ENCODE measurements around the gene DLX6. TPM values are rescaled to one million over a fixed set of nuclear protein-coding genes. Genes with fewer than 3 reads are reported as not detected.

DLX6 gene
- total RNA-seq, 1 experiment from 2014 or later, result 17.9 TPM

GRCh38 chr7:96993980-96994379, 11.4 kb upstream of the DLX6 start:
- Histone ChIP-seq H3K36me3 (ENCODE audit: insufficient read depth, low read length, poor library complexity, severe bottlenecking) (no peaks in the 10 kb centered on the region), H3K4me3 (ENCODE audit: low read depth, low read length, poor library complexity, severe bottlenecking) (no peak overlapping the region), H3K4me1 (ENCODE audit: insufficient read depth, low read length, poor library complexity, severe bottlenecking) (peaks cover 18% of the 10 kb centered on the region), H3K27ac (ENCODE audit: low read depth, low read length, poor library complexity, severe bottlenecking) (no peak overlapping the region), H3K27me3 (replicated peaks; ENCODE audit: insufficient read depth, low read depth, low read length, poor library complexity) (no peaks in the 10 kb centered on the region), H3K9me3 (ENCODE audit: low read depth, low read length, poor library complexity, severe bottlenecking) (no peaks in the 10 kb centered on the region)
- no TSS peak for BruUV-seq (replicated peaks)
- intact Hi-C loops (cut with micrococcal nuclease; ENCODE audit: unreplicated experiment), result no loop called here
- TF ChIP-seq, protein P1, sequence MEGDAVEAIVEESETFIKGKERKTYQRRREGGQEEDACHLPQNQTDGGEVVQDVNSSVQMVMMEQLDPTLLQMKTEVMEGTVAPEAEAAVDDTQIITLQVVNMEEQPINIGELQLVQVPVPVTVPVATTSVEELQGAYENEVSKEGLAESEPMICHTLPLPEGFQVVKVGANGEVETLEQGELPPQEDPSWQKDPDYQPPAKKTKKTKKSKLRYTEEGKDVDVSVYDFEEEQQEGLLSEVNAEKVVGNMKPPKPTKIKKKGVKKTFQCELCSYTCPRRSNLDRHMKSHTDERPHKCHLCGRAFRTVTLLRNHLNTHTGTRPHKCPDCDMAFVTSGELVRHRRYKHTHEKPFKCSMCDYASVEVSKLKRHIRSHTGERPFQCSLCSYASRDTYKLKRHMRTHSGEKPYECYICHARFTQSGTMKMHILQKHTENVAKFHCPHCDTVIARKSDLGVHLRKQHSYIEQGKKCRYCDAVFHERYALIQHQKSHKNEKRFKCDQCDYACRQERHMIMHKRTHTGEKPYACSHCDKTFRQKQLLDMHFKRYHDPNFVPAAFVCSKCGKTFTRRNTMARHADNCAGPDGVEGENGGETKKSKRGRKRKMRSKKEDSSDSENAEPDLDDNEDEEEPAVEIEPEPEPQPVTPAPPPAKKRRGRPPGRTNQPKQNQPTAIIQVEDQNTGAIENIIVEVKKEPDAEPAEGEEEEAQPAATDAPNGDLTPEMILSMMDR (conservative IDR thresholded peaks at IDR 0.05; ENCODE audit: low read depth, low read length), result no peak
- TF ChIP-seq EZH2 (IDR thresholded peaks at IDR 0.05; ENCODE audit: borderline replicate concordance, low read depth, low read length, poor library complexity, severe bottlenecking), result no peak
- ChIA-PET CTCF (no interaction called here), POLR2A (ENCODE audit: low non-redundant PET) (no interaction called here)
- DNase-seq (ENCODE audit: low spot score), result no peak

DNA sequence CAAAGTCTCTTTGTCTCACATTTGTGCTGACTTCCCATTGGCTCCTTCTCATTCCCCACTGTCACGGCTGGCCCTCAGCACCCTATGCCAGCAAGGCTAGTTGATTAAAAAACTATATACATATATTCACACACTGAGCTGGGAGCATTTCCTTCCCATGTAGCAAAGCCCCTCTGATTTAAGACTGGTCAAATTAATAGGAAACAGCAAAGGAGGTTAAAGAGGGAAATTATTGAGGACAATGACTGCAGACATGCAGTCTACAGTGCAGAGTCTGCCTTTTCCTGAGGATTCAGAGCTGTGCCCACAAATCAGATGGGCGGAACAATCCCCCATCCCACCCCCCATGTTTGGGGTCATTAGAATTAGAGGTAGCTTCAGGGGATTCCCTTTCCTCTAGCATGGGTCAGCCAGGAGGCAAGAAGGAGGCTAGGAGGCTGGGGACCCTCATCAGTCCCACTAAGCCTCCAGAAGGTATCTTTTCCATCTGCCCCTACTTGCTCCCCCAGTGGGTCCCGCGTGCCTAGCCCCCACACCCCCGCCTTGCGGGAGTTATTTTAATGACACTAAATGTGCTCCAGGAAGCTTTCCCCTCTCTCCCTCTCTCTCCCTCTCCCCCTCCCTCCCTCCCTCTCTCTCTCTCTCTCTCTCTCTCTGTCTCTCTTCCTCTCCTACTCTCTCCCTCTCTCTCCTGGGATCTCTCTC, 9.8 kb upstream of the DLX6 start:
- TF ChIP-seq, protein P1 (conservative IDR thresholded peaks at IDR 0.05; ENCODE audit: low read depth, low read length), result no peak
- no peak for TF ChIP-seq EZH2 (IDR thresholded peaks at IDR 0.05; ENCODE audit: borderline replicate concordance, low read depth, low read length, poor library complexity, severe bottlenecking)
- H3K27me3 ChIP-seq (replicated peaks; ENCODE audit: insufficient read depth, low read depth, low read length, poor library complexity), result no peaks in the 10 kb centered on the region
- ChIA-PET CTCF (no interaction called here), POLR2A (ENCODE audit: low non-redundant PET) (no interaction called here)
- H3K27ac ChIP-seq (ENCODE audit: low read depth, low read length, poor library complexity, severe bottlenecking), result no peak overlapping the region
- peak overlapping the region; percentile 30 for H3K4me3 ChIP-seq (ENCODE audit: low read depth, low read length, poor library complexity, severe bottlenecking)
- no peaks in the 10 kb centered on the region for H3K36me3 ChIP-seq (ENCODE audit: insufficient read depth, low read length, poor library complexity, severe bottlenecking)
- no peak for DNase-seq (ENCODE audit: low spot score)
- H3K9me3 ChIP-seq (ENCODE audit: low read depth, low read length, poor library complexity, severe bottlenecking), result no peaks in the 10 kb centered on the region
- intact Hi-C loops (cut with micrococcal nuclease; ENCODE audit: unreplicated experiment), result no loop called here
- peaks cover 18% of the 10 kb centered on the region for H3K4me1 ChIP-seq (ENCODE audit: insufficient read depth, low read length, poor library complexity, severe bottlenecking)
- BruUV-seq (replicated peaks), result no TSS peak

DNA sequence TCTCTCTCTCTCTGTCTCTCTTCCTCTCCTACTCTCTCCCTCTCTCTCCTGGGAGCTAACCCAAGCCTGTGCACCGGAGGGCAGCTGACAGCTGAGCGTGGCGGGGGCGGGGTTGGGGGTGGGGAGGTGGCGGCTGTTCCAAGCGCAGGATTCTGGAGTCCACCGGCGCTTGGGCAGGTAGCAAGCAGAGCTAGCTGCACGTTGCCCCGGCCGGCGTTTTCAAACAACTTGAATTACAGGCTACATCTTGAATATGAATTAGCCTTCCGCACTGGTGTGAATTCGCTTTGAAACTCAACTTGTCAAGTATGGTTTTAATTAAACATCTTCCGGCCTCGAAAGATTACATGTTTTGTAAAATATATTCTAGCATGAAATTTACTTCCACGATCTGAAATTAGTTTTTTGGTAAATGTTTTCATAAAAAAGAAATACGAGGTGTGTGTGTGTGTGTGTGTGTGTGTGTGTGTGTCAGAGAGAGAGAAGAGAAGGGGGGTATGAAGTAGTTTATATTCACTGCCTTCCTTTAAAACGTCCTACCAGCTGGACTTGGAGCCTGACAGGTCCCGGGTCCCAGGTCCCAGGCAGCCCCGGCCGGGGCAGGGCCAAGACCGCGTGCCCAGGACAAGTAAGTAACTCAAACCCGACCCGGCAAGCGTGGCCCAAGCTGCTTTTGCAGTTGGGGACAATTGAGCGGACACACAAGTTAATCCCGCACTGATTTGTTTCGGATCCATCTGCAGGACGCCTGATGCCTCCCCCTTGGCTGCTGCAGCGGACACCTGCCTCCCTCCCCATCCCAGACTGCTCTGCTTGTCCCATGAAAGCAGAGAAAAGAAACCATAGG, 9.0 kb upstream of the DLX6 start:
- Histone ChIP-seq H3K27ac (ENCODE audit: low read depth, low read length, poor library complexity, severe bottlenecking) (no peak overlapping the region), H3K36me3 (ENCODE audit: insufficient read depth, low read length, poor library complexity, severe bottlenecking) (no peaks in the 10 kb centered on the region), H3K4me1 (ENCODE audit: insufficient read depth, low read length, poor library complexity, severe bottlenecking) (peaks cover 18% of the 10 kb centered on the region), H3K4me3 (ENCODE audit: low read depth, low read length, poor library complexity, severe bottlenecking) (peak overlapping the region; percentile 30), H3K9me3 (ENCODE audit: low read depth, low read length, poor library complexity, severe bottlenecking) (no peaks in the 10 kb centered on the region), H3K27me3 (replicated peaks; ENCODE audit: insufficient read depth, low read depth, low read length, poor library complexity) (no peaks in the 10 kb centered on the region)
- TF ChIP-seq, protein P1 (conservative IDR thresholded peaks at IDR 0.05; ENCODE audit: low read depth, low read length), result no peak
- no peak for TF ChIP-seq EZH2 (IDR thresholded peaks at IDR 0.05; ENCODE audit: borderline replicate concordance, low read depth, low read length, poor library complexity, severe bottlenecking)
- ChIA-PET POLR2A (ENCODE audit: low non-redundant PET) (no interaction called here), CTCF (no interaction called here)
- DNase-seq (ENCODE audit: low spot score), result peak; percentile 60
- BruUV-seq (replicated peaks), result no TSS peak
- intact Hi-C loops (cut with micrococcal nuclease; ENCODE audit: unreplicated experiment), result no loop called here
